Chondrocyte (in vitro differentiated cells): ENCODE measurements around the gene CYFIP1. TPM values are rescaled to one million over a fixed set of nuclear protein-coding genes. Genes with fewer than 3 reads are reported as not detected.

Experiments
- DNase-seq: peaks from one replicate; pipeline ENCODE4 v3.0.0; 2021; ENCODE audit warnings: mixed read lengths, low spot score
- H3K27ac Mint-ChIP-seq: one replicate; pipeline ENCODE4 v1.8.0; 2021; ENCODE audit warnings: mild to moderate bottlenecking, moderate library complexity, mixed read lengths; ENCODE audit not compliant: unreplicated experiment
- H3K27me3 Mint-ChIP-seq: 2 replicates; pipeline ENCODE4 v1.8.0; 2021; ENCODE audit warnings: low read depth, mixed read lengths
- H3K36me3 Mint-ChIP-seq: 2 replicates; pipeline ENCODE4 v1.8.0; 2021; ENCODE audit warnings: low read depth, mixed read lengths
- H3K4me1 Mint-ChIP-seq: 2 replicates; pipeline ENCODE4 v1.8.0; 2021; ENCODE audit warnings: low read depth, mild to moderate bottlenecking, mixed read lengths
- H3K4me3 Mint-ChIP-seq: one replicate; pipeline ENCODE4 v1.8.0; 2021; ENCODE audit warnings: mild to moderate bottlenecking, moderate library complexity, mixed read lengths; ENCODE audit not compliant: unreplicated experiment
- H3K9me3 Mint-ChIP-seq: 2 replicates; pipeline ENCODE4 v1.8.0; 2021; ENCODE audit warnings: low read depth, mixed read lengths
- CTCF ChIP-seq: fragments of 200-600 bp; sonication (generic); IDR thresholded peaks from 2 replicates; pipeline ENCODE4 v1.5.0; 2021; ENCODE audit warnings: antibody characterized with exemption, mild to moderate bottlenecking, moderate library complexity
- total RNA-seq: library from RNA; stranded (reverse); gene quantifications from 3 replicates; pipeline ENCODE4 v1.2.1, GENCODE V29; 2021

CYFIP1 gene
- total RNA-seq, 1 donor from 2014 or later = 98.5 TPM

DNA sequence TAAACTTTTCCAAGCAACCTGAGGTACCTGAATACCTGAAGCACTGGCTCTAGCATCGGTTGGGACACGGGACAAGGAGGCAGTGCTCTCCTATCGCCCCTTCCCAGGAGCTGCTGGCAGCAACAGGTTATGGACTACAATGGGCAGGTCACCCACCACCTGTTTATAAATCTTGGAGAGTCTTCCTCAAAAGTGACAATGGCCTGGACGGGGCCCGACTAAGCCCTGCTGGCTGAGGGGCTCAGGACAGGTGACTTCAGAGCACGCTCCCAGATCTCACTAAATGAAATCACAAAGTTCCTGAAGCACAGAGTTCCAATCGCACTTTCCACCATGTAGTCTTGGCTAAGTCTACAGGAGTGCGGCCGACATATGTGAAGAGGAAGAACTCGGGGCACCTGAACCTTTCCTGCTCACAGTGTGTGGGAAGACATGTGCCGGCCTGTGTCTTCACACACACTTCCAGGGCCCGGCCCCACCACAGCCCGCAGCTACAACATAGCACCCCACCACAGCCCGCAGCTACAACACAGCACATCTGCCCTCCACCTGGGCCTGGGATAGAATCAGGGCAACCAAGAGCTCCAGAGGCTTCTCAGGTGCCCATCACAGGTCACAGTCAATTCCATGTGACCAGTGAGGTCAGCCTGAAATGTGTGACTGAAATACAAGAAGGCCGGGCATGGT lies 12.9 kb downstream of the CYFIP1 start:
- Mint-ChIP-seq H3K4me3 (no peak overlapping the region), H3K27me3 (no peaks in the 10 kb centered on the region), H3K27ac (peak overlapping the region; percentile 79), H3K9me3 (peaks cover 7% of the 10 kb centered on the region), H3K4me1 (peaks cover 51% of the 10 kb centered on the region), H3K36me3 (no peaks in the 10 kb centered on the region)
- DNase-seq = no peak
- no peak for TF ChIP-seq CTCF

- H3K4me1 Mint-ChIP-seq = peaks cover 58% of the 10 kb centered on the region
- no peaks in the 10 kb centered on the region for H3K36me3 Mint-ChIP-seq
Observed at GRCh38 chr15:22966321-22967083, 13.7 kb downstream of the CYFIP1 start.

GRCh38 chr15:22963641-22964040 lies 16.5 kb downstream of the CYFIP1 start:
- Mint-ChIP-seq H3K27me3 (no peaks in the 10 kb centered on the region), H3K27ac (peak overlapping the region; percentile 43), H3K4me1 (peaks cover 72% of the 10 kb centered on the region), H3K9me3 (no peaks in the 10 kb centered on the region), H3K36me3 (no peaks in the 10 kb centered on the region), H3K4me3 (no peak overlapping the region)
- no peak for TF ChIP-seq CTCF
- DNase-seq = no peak

More at GRCh38 chr15:22966321-22967083, 13.7 kb downstream of the CYFIP1 start:
- no peaks in the 10 kb centered on the region for H3K27me3 Mint-ChIP-seq
- no peak for DNase-seq
- H3K9me3 Mint-ChIP-seq = peaks cover 7% of the 10 kb centered on the region
- TF ChIP-seq CTCF = no peak
- H3K27ac Mint-ChIP-seq = peak overlapping the region; percentile 79
- no peak overlapping the region for H3K4me3 Mint-ChIP-seq

DNA sequence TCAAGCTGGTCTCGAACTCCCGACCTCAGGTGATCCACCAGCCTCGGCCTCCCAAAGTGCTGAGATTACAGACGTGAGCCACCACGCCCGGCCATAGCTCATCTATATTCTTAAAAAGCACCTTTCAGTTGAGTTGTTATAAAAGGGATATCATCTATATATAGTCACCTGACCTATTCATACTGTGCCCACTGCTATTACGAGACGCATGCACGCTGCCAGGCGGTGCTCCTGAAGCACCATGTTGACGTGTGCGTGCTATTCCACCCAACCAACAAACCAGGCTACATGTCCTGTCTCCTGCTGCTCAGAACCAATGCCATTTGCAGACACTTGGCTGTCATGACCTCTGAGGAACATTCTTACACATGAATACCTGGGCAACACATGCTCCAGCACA lies 17.6 kb downstream of the CYFIP1 start:
- H3K36me3 Mint-ChIP-seq = no peaks in the 10 kb centered on the region
- H3K27ac Mint-ChIP-seq = peak overlapping the region; percentile 24
- no peak overlapping the region for H3K4me3 Mint-ChIP-seq
- no peaks in the 10 kb centered on the region for H3K27me3 Mint-ChIP-seq
- no peak for TF ChIP-seq CTCF
- peaks cover 62% of the 10 kb centered on the region for H3K4me1 Mint-ChIP-seq
- no peak for DNase-seq
- H3K9me3 Mint-ChIP-seq = no peaks in the 10 kb centered on the region

DNA sequence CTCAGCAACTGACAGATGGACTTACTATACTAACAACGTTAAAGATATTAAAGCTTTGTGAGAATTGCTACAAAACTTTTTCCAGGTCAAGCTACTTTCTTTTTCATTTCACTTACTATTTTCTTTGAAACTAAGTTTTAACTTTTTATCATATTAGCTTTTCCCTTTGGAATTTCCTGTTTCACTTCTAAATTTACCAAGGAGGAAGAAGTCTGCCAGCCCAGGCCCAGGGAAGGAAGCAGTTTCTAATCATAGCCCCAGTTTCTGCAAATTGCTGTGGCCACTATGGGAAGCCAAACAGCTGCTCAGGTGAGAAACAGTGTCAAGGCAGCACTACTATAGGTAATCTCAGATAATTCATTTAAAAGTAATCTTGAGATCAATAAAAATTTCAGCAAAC lies 18.4 kb downstream of the CYFIP1 start:
- Mint-ChIP-seq H3K4me3 (peak overlapping the region; percentile 44), H3K9me3 (no peaks in the 10 kb centered on the region), H3K27ac (peak overlapping the region; percentile 90), H3K27me3 (no peaks in the 10 kb centered on the region), H3K36me3 (no peaks in the 10 kb centered on the region), H3K4me1 (peaks cover 55% of the 10 kb centered on the region)
- no peak for DNase-seq
- TF ChIP-seq CTCF = no peak
